Neural cell (in vitro differentiated cells): ENCODE results near the gene ZC3H4. TPM values are rescaled to one million over a fixed set of nuclear protein-coding genes. Genes with fewer than 3 reads are reported as not detected.
"Not testable (repeated sequence)": the region's sequence is repeated elsewhere in the genome, so short reads cannot be mapped to it uniquely, and the experiment has no call there.

Experiments
- H2AFZ ChIP-seq: fragments of 200-600, 300-800 bp; sonication (generic), shearing (Covaris generic); 2 replicates; pipeline ENCODE4 v1.6.0; 2014; ENCODE audit warnings: low read depth, mild to moderate bottlenecking, antibody characterized with exemption, low read length, moderate library complexity
- H3F3A ChIP-seq: fragments of 200-600 bp; shearing (Covaris generic); 2 replicates; pipeline ENCODE4 v1.6.1; 2016; ENCODE audit warnings: mild to moderate bottlenecking, moderate library complexity, mixed read lengths, antibody characterized with exemption, low read length; ENCODE audit not compliant: insufficient read depth, poor library complexity, severe bottlenecking
- H3K27ac ChIP-seq: fragments of 200-600, 300-800 bp; sonication (generic), shearing (Covaris generic); 2 replicates; pipeline ENCODE4 v1.5.1; 2014; ENCODE audit warnings: mild to moderate bottlenecking, low read length, moderate library complexity
- H3K27me3 ChIP-seq: fragments of 300-800, 200-600 bp; sonication (generic), shearing (Covaris generic); 2 replicates; pipeline ENCODE4 v1.6.0; 2014; ENCODE audit warnings: mild to moderate bottlenecking, low read depth, low read length, moderate library complexity; ENCODE audit not compliant: insufficient read depth
- H3K36me3 ChIP-seq: fragments of 300-800, 200-600 bp; sonication (generic), shearing (Covaris generic); 2 replicates; pipeline ENCODE4 v1.5.1; 2014; ENCODE audit warnings: mild to moderate bottlenecking, antibody characterized with exemption, low read length, moderate library complexity; ENCODE audit not compliant: insufficient read depth
- H3K4me2 ChIP-seq: fragments of 300-800, 200-600 bp; sonication (generic), shearing (Covaris generic); 2 replicates; pipeline ENCODE4 v1.6.0; 2014; ENCODE audit warnings: mild to moderate bottlenecking, low read length
- H3K4me3 ChIP-seq: fragments of 300-800, 200-600 bp; sonication (generic), shearing (Covaris generic); 2 replicates; pipeline ENCODE4 v1.5.1; 2014; ENCODE audit warnings: mild to moderate bottlenecking, low read length, moderate library complexity
- H3K79me2 ChIP-seq: fragments of 200-600 bp; shearing (Covaris generic); replicated peaks from 2 replicates; pipeline ENCODE4 v1.6.0; 2014; ENCODE audit warnings: mild to moderate bottlenecking, low read length, moderate library complexity; ENCODE audit not compliant: insufficient read depth
- H3K9ac ChIP-seq: fragments of 300-800, 200-600 bp; sonication (generic), shearing (Covaris generic); 2 replicates; pipeline ENCODE4 v1.6.1; 2016; ENCODE audit warnings: mild to moderate bottlenecking, low read length, mixed read lengths
- H3K9me2 ChIP-seq: fragments of 200-600 bp; shearing (Covaris generic); 2 replicates; pipeline ENCODE4 v1.6.1; 2016; ENCODE audit warnings: mild to moderate bottlenecking, low read length, mixed read lengths; ENCODE audit not compliant: insufficient read depth
- H3K9me3 ChIP-seq: fragments of 200-600, 300-800 bp; sonication (generic), shearing (Covaris generic); 2 replicates; pipeline ENCODE4 v1.6.1; 2016; ENCODE audit warnings: mild to moderate bottlenecking, mixed run types, low read length, moderate library complexity, mixed read lengths
- H4K20me1 ChIP-seq: fragments of 200-600 bp; shearing (Covaris generic); 2 replicates; pipeline ENCODE4 v1.6.1; 2016; ENCODE audit warnings: mild to moderate bottlenecking, mixed run types; ENCODE audit not compliant: insufficient read depth
- EP300 ChIP-seq: fragments of 450-650 bp; conservative IDR thresholded peaks from 2 replicates; pipeline ENCODE4 v1.6.1; 2014; ENCODE audit warnings: antibody characterized with exemption, mild to moderate bottlenecking, moderate library complexity; ENCODE audit not compliant: poor library complexity, severe bottlenecking
- EZH2 ChIP-seq: fragments of 200-600, 300-800 bp; shearing (Covaris generic), sonication (generic); IDR thresholded peaks from 2 replicates; pipeline ENCODE4 v1.6.1; 2014; ENCODE audit warnings: antibody characterized with exemption, low read length, borderline replicate concordance, mild to moderate bottlenecking; ENCODE audit not compliant: insufficient read depth, poor library complexity, severe bottlenecking
- MXI1 ChIP-seq: fragments of 450-650 bp; conservative IDR thresholded peaks from 2 replicates; pipeline ENCODE4 v1.6.1; 2014; ENCODE audit warnings: antibody characterized with exemption, mild to moderate bottlenecking; ENCODE audit not compliant: poor library complexity, severe bottlenecking
- RAD21 ChIP-seq: fragments of 450-650 bp; conservative IDR thresholded peaks from 2 replicates; pipeline ENCODE4 v1.6.1; 2014; ENCODE audit warnings: antibody characterized with exemption, mild to moderate bottlenecking, moderate library complexity
- REST ChIP-seq: IDR thresholded peaks from 2 replicates; pipeline ENCODE4 v1.6.1; 2012; ENCODE audit warnings: borderline replicate concordance
- SMC3 ChIP-seq: fragments of 450-650 bp; conservative IDR thresholded peaks from 2 replicates; pipeline ENCODE4 v1.6.1; 2014; ENCODE audit warnings: antibody characterized with exemption, mild to moderate bottlenecking, moderate library complexity; ENCODE audit not compliant: poor library complexity
- TAF1 ChIP-seq: IDR thresholded peaks from 2 replicates; pipeline ENCODE4 v1.6.1; 2012; ENCODE audit warnings: low read depth
- polyA plus RNA-seq: library from polyadenylated mRNA; depleted of rRNA; stranded (reverse); fragments of >200 nt; gene quantifications from 2 replicates; pipeline ENCODE4 v1.2.3, GENCODE V29; 2014
- TF ChIP-seq, protein P1 (sequence below): fragments of 450-650 bp; IDR thresholded peaks from 2 replicates; pipeline ENCODE4 v1.5.1; 2014; ENCODE audit warnings: antibody characterized with exemption, mild to moderate bottlenecking, moderate library complexity; ENCODE audit not compliant: poor library complexity, severe bottlenecking

Gene ZC3H4
- polyA plus RNA-seq, 1 donor from 2014 or later = 5.1 TPM

GRCh38 chr19:47143322-47144073 is 29.9 kb upstream of the ZC3H4 start:
- Histone ChIP-seq H3K36me3 (no peaks in the 10 kb centered on the region), H2AFZ (no peak overlapping the region), H3K27ac (no peak overlapping the region), H4K20me1 (no peaks in the 10 kb centered on the region), H3K27me3 (no peaks in the 10 kb centered on the region), H3K4me2 (no peak overlapping the region), H3K9ac (no peak overlapping the region), H3K4me3 (no peak overlapping the region), H3K79me2 (peaks cover 19% of the 10 kb centered on the region), H3K9me2 (no peaks in the 10 kb centered on the region), H3K9me3 (no peaks in the 10 kb centered on the region), H3F3A (no peaks in the 10 kb centered on the region)
- TF ChIP-seq EP300 (no peak), EZH2 (no peak)
- TF ChIP-seq, protein P1, sequence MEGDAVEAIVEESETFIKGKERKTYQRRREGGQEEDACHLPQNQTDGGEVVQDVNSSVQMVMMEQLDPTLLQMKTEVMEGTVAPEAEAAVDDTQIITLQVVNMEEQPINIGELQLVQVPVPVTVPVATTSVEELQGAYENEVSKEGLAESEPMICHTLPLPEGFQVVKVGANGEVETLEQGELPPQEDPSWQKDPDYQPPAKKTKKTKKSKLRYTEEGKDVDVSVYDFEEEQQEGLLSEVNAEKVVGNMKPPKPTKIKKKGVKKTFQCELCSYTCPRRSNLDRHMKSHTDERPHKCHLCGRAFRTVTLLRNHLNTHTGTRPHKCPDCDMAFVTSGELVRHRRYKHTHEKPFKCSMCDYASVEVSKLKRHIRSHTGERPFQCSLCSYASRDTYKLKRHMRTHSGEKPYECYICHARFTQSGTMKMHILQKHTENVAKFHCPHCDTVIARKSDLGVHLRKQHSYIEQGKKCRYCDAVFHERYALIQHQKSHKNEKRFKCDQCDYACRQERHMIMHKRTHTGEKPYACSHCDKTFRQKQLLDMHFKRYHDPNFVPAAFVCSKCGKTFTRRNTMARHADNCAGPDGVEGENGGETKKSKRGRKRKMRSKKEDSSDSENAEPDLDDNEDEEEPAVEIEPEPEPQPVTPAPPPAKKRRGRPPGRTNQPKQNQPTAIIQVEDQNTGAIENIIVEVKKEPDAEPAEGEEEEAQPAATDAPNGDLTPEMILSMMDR = no peak

- Histone ChIP-seq H3F3A (no peaks in the 10 kb centered on the region), H3K9me3 (no peaks in the 10 kb centered on the region), H2AFZ (no peak overlapping the region), H3K4me2 (no peak overlapping the region), H3K9ac (no peak overlapping the region), H3K9me2 (no peaks in the 10 kb centered on the region), H3K79me2 (peaks cover 26% of the 10 kb centered on the region), H4K20me1 (no peaks in the 10 kb centered on the region), H3K36me3 (no peaks in the 10 kb centered on the region), H3K4me3 (no peak overlapping the region), H3K27ac (no peak overlapping the region), H3K27me3 (no peaks in the 10 kb centered on the region)
- no peak for TF ChIP-seq TAF1
- TF ChIP-seq RAD21 = no peak
- TF ChIP-seq SMC3 = no peak
These were observed 29.2 kb upstream of the ZC3H4 start for GRCh38 chr19:47142779-47143178.

GRCh38 chr19:47141695-47142094 is 28.1 kb upstream of the ZC3H4 start:
- Histone ChIP-seq H3K27ac (no peak overlapping the region), H4K20me1 (no peaks in the 10 kb centered on the region)

GRCh38 chr19:47141252-47141651 is 27.7 kb upstream of the ZC3H4 start:
- not testable (repeated sequence) for H3K27me3 ChIP-seq, H3K9ac ChIP-seq, H2AFZ ChIP-seq, H3F3A ChIP-seq, H3K9me2 ChIP-seq, H3K36me3 ChIP-seq, H3K4me2 ChIP-seq, H3K4me3 ChIP-seq, H3K27ac ChIP-seq, H4K20me1 ChIP-seq, H3K9me3 ChIP-seq
- H3K79me2 ChIP-seq = peaks cover 35% of the 10 kb centered on the region

More at GRCh38 chr19:47141695-47142094, 28.1 kb upstream of the ZC3H4 start:
- no peak overlapping the region for H3K9ac ChIP-seq
- no peaks in the 10 kb centered on the region for H3K27me3 ChIP-seq
- H3K4me2 ChIP-seq = no peak overlapping the region
- no peak overlapping the region for H3K4me3 ChIP-seq
- H3K9me2 ChIP-seq = no peaks in the 10 kb centered on the region
- no peak overlapping the region for H2AFZ ChIP-seq
- TF ChIP-seq EP300 (no peak), SMC3 (no peak), REST (no peak), MXI1 (no peak), RAD21 (no peak)
- no peaks in the 10 kb centered on the region for H3F3A ChIP-seq
- H3K9me3 ChIP-seq = no peaks in the 10 kb centered on the region
- H3K36me3 ChIP-seq = no peaks in the 10 kb centered on the region
- peaks cover 33% of the 10 kb centered on the region for H3K79me2 ChIP-seq
